Activated CD4-positive, CD25-positive, alpha-beta regulatory T cell treated with anti-CD3 and anti-CD28 coated beads, Interleukin-2, amount 50 U/mL, for 24 hours (primary cell): ENCODE measurements around the gene WFS1.

Experiments
- ATAC-seq, 2 donors: fragments of 150-1000 bp; cut with Tn5 transposase; one replicate each; pipeline ENCODE4 v1.10.0; 2021; ENCODE audit warnings: mild to moderate bottlenecking in 1 of 2, moderate library complexity in 1 of 2

WFS1 gene

GRCh38 chr4:6342530-6343293 is 73.1 kb downstream of the WFS1 start:
- ATAC-seq: no peak

- ATAC-seq: peak in 1 of 2 donors; percentile 45
These were observed 74.3 kb downstream of the WFS1 start for GRCh38 chr4:6343939-6344408.

GRCh38 chr4:6345096-6345830 is 75.6 kb downstream of the WFS1 start:
- no peak for ATAC-seq

- ATAC-seq: no peak
These were observed 76.2 kb downstream of the WFS1 start for GRCh38 chr4:6345866-6346265.

GRCh38 chr4:6346373-6347110 is 76.9 kb downstream of the WFS1 start:
- ATAC-seq: no peak

GRCh38 chr4:6347511-6348045 is 77.9 kb downstream of the WFS1 start:
- no peak for ATAC-seq

GRCh38 chr4:6348408-6348807 is 78.8 kb downstream of the WFS1 start:
- no peak for ATAC-seq

GRCh38 chr4:6349896-6350603 is 80.4 kb downstream of the WFS1 start:
- no peak for ATAC-seq

- ATAC-seq: no peak
These were observed 81.0 kb downstream of the WFS1 start for GRCh38 chr4:6350646-6351045.

- ATAC-seq: no peak
These were observed 81.8 kb downstream of the WFS1 start for GRCh38 chr4:6351246-6352000.

GRCh38 chr4:6352031-6352692 is 82.5 kb downstream of the WFS1 start:
- ATAC-seq: no peak
